ENCODE data around the gene SSC5D.

The SSC5D gene

DNA sequence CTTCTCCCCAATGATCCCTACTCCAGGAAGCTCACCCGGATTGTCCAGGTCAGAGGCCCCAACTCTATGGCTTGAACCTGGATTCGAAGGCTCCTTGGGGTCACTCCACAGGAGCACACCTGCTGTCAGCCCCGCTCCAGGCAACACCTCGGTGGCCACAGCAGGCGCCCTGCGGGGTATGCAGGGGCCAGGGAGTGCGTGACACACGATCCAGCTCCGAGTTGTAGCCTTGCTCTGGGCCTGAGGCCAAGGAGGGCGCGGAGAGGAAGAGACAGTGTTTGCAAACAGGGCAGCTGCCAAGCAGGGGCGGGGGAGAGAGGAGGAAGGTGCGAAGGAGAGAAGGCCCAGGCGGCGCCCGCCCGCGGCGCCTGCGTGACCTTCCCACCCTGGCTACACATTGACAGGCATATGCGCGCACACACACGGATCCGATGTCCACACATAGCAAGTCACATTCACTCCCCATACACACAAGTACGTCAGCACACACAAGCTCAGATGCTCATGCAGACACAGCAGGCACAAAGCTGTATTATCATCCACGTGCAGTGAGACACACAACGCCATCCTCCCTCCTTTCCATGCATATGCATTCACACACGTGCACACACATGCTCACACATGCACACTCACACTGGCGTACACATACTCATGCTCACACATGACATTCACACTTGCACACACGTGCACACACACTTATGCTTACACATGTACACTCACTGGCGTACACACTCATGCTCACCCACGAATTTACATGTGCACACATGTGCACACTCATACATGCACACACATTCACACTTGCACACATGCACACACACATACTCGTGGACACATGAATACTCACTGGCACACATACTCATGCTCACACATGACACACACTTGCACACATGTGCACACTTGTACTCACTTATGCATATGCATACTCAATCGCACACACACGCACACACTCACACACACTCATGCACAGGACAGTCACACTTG, 38.3 kb downstream of the SSC5D start:
- TF ChIP-seq, protein P1, sequence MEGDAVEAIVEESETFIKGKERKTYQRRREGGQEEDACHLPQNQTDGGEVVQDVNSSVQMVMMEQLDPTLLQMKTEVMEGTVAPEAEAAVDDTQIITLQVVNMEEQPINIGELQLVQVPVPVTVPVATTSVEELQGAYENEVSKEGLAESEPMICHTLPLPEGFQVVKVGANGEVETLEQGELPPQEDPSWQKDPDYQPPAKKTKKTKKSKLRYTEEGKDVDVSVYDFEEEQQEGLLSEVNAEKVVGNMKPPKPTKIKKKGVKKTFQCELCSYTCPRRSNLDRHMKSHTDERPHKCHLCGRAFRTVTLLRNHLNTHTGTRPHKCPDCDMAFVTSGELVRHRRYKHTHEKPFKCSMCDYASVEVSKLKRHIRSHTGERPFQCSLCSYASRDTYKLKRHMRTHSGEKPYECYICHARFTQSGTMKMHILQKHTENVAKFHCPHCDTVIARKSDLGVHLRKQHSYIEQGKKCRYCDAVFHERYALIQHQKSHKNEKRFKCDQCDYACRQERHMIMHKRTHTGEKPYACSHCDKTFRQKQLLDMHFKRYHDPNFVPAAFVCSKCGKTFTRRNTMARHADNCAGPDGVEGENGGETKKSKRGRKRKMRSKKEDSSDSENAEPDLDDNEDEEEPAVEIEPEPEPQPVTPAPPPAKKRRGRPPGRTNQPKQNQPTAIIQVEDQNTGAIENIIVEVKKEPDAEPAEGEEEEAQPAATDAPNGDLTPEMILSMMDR (IDR thresholded peaks at IDR 0.05): no peak

DNA sequence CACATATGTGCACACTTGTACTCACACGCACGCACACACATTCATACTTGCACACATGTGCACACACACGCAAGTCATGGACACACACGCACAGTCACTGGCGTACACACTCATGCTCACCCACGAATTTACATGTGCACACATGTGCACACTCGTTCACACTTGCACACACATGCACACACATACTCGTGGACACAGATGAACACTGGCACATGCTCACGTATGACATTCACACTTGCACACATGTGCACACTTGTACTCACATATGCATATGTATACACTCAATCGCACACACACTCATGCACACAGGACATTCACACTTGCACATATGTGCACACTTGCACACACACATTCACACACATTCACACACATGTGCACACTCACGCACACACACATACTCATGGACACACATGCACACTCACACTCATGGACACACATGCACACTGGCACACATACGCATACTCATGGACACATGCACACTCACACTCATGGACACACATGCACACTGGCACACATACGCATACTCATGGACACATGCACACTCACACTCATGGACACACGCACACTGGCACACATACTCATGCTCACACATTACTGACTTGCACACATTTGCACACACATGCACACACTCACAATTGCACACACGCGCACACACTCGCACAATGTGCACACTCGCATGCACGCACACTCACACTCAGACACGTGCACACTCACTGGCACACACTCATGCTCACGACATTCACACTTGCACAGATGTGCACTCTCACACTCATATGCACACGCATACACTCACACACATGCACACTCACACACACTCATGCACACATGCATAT, 39.2 kb downstream of the SSC5D start:
- TF ChIP-seq, protein P1 (IDR thresholded peaks at IDR 0.05): no peak

DNA sequence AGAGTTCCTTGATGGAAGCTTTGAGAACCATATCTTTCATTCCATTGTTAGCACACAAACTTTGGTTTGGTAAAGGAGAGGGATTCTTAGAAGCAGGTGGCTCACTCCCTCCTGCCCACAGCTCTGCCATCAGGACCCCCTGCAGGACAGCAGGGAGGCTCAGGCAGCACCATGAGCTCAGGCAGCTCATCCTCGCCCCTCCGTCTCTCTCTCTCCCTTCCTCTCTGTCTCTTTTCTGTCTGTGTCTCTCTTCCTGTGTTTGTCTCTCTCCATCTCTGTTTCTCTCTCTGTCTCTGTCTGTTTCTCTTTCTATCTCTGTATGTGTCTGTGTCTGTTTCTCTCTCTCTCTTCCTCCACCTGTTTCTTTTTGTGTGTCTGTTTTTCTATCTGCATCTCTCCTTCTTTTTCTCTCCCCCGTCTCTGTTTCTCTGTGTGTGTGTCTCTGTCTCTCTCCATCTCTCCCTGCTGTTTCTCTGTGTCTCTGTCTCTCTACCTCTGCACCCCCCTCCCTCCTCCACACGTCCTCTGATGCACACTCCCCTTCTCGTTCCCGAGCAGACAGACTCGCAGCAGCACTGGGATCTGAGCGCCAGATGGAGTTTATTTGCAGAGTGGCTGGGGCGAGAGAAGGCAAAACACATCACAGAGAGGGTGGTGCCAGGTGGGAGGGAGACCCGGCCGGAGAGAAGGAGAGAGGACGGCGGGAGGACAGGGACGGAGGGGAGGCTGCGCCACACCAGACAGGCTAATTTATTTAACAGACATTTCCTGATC, 40.0 kb downstream of the SSC5D start:
- TF ChIP-seq, protein P1 (IDR thresholded peaks at IDR 0.05): no peak

DNA sequence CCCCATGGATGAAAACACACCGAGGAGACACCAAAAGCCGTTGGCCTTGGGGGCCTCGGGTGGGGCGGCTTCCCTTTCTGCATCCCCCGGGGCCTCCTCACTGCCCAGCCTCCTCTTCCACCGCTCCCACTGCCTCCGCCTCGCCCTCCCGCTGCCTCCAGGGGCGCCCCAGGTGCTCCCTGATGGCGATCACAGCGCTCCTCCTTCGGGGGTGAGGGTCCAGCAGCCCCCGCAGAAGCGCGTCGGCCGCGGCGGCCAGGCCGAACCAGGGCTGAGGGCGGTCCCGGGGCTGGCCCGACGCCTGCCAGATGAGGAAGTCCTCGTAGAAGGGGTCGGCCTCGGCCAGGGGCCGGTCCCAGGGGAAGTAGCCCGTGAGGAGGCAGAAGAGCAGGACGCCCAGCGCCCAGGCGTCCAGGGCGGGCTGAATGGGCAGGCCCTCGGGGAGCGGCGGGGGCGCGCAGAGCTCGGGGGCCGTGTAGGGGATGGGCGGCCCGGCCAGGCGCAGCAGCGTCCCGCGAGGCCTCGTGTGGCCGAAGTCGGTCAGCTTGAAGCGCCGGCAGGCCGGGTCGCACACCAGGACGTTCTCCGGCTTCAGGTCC, 41.5 kb downstream of the SSC5D start:
- TF ChIP-seq, protein P1 (IDR thresholded peaks at IDR 0.05): no peak

- TF ChIP-seq, protein P1 (IDR thresholded peaks at IDR 0.05): no peak
These were observed 42.8 kb downstream of the SSC5D start for GRCh38 chr19:55530996-55531395.

- TF ChIP-seq, protein P1 (IDR thresholded peaks at IDR 0.05): no peak
These were observed 47.1 kb downstream of the SSC5D start for GRCh38 chr19:55535173-55535964.
